Urinary bladder (tissue), 4 donors: ENCODE measurements around the gene TBC1D22A. TPM values are rescaled to one million over a fixed set of nuclear protein-coding genes. Genes with fewer than 3 reads are reported as not detected.
"Not testable (repeated sequence)": the region's sequence is repeated elsewhere in the genome, so short reads cannot be mapped to it uniquely, and the experiment has no call there.

Experiments
- DNase-seq: peaks from one replicate; pipeline ENCODE4 v3.0.0-alpha.2; 2015; ENCODE audit errors: extremely low spot score
- H3K27ac ChIP-seq: one replicate; pipeline ENCODE4 v1.5.1; 2013; ENCODE audit warnings: low read depth, mild to moderate bottlenecking, moderate library complexity
- H3K36me3 ChIP-seq: one replicate; pipeline ENCODE4 v1.6.1; 2013; ENCODE audit warnings: mild to moderate bottlenecking, moderate library complexity; ENCODE audit not compliant: insufficient read depth
- H3K4me1 ChIP-seq: one replicate; pipeline ENCODE4 v1.6.1; 2013; ENCODE audit warnings: mild to moderate bottlenecking, moderate library complexity; ENCODE audit not compliant: insufficient read depth
- H3K4me3 ChIP-seq: one replicate; pipeline ENCODE4 v1.5.1; 2013; ENCODE audit warnings: low read depth, low read length
- WGBS: extraction: QIAGEN DNeasy Blood & Tissue Kit; methylation state at CpG from one replicate; pipeline ENCODE4 v1.1.7; 2013; 5-methylcytosine and 5-hydroxymethylcytosine counted together
- polyA plus RNA-seq: library from polyadenylated mRNA; stranded (reverse); fragments of 200-250 nt; gene quantifications from one replicate; pipeline ENCODE4 v1.2.3, GENCODE V29; 2013
- total RNA-seq: library from RNA; depleted of rRNA; stranded (reverse); fragments of >200 nt; gene quantifications from one replicate; pipeline ENCODE4 v1.2.3, GENCODE V29; 2014
- donor health status: healthy with polysubstance abuse.
- donor health status: healthy.

TBC1D22A gene
- total and polyA plus RNA-seq, 2 donors, result 7.7 to 19.1 TPM

DNA sequence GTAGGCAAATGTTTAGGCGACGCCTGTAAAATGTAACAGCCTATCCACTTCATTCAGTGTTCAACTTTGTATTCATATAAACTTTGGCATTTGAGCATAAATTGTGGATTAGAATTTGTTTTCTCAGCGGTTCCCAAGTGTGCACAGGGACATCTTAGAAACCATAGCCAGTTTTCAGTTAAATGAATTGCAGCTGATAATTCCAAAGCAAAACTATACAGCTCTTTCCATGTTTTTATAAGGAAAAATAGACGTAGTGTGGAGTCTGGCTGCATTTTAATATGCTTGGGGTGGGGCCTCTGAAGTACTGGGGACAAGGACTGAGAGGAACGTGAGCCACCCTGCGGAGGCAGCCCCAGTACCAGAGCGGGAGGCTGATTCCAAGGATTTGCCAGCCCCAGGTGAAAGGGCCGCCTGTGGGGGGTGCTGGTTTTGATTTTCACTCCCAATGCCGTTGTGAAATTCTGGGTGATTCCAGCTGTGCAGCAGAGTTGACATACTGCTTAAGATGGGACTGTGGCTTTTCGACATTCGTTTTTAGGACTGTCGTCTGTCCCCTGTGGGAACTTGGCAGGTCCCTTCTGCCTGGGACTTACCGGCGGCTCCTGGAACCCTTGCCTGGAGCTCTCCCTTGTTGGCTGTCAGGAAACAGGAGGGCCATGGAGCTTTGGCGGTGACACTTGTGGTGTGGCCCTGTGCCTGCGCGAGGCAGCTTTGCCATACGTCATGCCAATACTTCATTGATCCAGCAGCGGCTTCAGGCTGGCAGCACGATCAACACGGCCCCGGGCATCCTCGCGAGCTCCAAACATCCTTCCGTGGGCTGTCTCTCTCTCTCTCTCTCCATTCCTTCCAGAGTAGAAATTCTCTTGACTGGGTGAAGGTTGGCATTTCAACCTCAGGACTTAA lies 370.9 kb downstream of the TBC1D22A start:
- Histone ChIP-seq H3K36me3 (no peaks in the 10 kb centered on the region), H3K4me1 (no peaks in the 10 kb centered on the region), H3K4me3 (no peak overlapping the region), H3K27ac (no peak overlapping the region)
- WGBS, result 81% methylated on average over 25 of the region's 25 CpGs
- DNase-seq, result no peak

DNA sequence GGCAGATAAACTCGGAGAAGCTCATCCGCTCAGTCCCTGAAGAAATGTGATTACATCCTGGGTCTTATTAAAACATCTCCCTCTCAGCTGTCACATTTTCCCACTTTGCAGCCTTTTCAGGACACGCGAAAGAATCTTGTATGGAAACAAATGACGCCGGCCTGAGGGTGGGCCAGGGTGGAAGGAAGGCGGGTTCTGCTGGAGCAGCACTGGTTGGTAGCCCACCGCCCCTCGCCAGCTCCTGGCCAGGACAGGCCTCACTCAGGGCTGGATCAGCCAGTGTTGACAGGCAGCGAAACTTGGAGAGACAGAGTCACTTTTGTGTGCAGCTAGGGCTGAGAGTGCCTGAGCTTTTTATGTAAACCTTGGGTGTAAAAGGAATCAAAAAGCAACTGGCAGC lies 371.8 kb downstream of the TBC1D22A start:
- Histone ChIP-seq H3K4me3 (no peak overlapping the region), H3K27ac (no peak overlapping the region), H3K36me3 (no peaks in the 10 kb centered on the region), H3K4me1 (no peaks in the 10 kb centered on the region)
- WGBS, result 77% methylated on average over 10 of the region's 10 CpGs
- no peak for DNase-seq

DNA sequence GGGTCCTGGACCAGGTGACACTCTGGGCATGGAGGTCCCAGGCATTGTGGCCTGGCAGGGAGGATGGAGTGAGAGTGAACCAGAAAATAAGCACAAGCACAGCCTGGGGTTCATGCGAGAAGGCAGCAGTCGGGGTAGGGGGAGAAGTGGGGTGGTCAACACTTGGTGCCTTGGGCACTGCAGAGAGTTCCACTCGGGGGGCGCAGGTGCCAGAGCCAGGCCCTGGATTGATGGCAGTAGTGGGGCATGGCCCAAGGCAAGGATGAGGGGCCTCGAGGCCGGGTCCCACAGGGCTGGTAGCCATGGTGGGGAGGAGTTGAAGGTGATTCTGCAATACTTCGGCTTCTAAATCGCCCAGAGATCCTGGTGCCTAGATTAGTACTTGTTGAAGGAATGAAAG lies 372.9 kb downstream of the TBC1D22A start:
- H3K4me1 ChIP-seq, result no peaks in the 10 kb centered on the region
- no peaks in the 10 kb centered on the region for H3K36me3 ChIP-seq
- no peak for DNase-seq
- no peak overlapping the region for H3K4me3 ChIP-seq
- 85% methylated on average over 8 of the region's 8 CpGs for WGBS
- no peak overlapping the region for H3K27ac ChIP-seq

DNA sequence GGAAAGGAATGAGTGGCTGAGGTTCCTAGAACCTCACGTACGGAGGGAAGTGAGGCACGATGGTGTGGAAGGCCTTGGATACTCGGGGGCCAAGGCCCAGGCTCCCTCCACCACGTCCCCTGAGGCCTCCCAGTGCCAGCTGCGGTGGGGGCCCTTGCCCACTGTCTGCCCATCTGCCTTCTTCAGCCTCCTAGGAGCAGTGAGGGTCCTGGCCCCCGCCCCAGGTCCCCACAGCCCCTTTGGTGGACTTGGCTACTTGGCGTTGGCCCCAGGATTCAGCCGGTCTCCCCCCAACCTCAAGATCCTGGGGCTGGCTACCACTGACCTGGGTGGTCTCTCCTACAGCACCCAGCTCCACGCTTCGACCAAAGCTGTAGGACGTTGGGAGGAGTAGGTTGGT lies 373.6 kb downstream of the TBC1D22A start:
- H3K36me3 ChIP-seq, result no peaks in the 10 kb centered on the region
- 97% methylated on average over 12 of the region's 12 CpGs for WGBS
- DNase-seq, result no peak
- H3K4me1 ChIP-seq, result no peaks in the 10 kb centered on the region
- no peak overlapping the region for H3K4me3 ChIP-seq
- no peak overlapping the region for H3K27ac ChIP-seq

DNA sequence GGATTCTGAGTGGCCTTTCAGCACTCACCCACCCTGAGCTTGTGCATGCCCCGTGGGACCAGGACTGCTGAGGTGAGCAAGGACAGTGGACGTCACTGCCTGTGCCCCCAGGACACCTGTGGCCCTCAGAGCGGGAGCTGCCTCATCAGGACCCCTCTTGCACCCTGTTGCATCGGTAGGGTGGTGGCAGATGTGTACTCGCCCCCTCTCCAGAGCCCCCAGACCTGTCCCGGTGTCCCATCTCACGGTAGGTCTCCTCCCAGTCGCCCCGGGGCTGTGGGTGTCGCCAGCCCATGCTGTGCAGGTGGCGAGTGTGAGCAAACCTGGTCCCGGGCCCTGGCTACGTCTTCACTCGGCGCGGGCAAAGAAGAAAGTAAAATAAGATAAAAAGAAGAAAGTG lies 374.2 kb downstream of the TBC1D22A start:
- Histone ChIP-seq H3K36me3 (no peaks in the 10 kb centered on the region), H3K4me1 (no peaks in the 10 kb centered on the region), H3K4me3 (no peak overlapping the region), H3K27ac (no peak overlapping the region)
- 88% methylated on average over 16 of the region's 16 CpGs for WGBS
- no peak for DNase-seq

DNA sequence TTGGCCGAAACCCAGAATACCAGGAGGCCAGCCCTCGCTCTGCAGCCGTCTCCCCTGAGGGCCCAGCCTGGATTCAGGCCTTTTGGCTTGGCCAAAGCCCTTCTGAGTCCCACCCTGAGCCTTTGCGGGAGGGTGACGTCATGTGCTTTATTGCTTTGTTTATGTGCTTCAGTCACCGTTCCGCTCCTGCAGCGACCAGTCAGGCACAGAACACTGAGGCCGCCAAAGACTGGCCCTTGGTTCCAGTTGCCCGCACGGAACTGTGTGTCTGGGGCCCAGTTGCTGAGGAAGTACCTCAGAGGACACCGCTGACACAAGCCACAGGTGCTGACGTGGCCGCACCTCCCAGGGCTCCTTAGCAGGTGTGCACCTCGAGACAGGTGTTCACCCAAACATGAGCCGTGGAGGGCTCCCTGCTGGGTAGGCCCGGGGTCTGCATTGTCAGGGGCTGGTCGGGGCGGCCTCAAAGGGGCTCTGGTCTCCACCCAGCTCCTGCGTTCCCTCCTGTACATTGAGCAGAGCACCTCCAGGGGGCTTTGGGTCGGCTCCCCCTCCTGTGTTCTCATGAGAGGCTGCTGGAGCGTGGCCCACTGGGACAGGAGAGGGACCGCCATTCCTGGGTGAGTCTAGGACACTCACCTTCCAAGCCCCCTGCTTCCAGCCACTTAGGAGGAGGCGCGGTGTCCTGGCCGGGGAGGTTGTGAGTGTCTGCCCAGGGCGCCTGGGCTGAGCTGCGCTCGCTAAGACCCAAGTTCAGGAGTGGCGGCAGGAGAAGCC lies 376.8 kb downstream of the TBC1D22A start:
- WGBS, result 85% methylated on average over 30 of the region's 30 CpGs
- Histone ChIP-seq H3K36me3 (no peaks in the 10 kb centered on the region), H3K27ac (no peak overlapping the region), H3K4me1 (no peaks in the 10 kb centered on the region), H3K4me3 (no peak overlapping the region)
- DNase-seq, result no peak

DNA sequence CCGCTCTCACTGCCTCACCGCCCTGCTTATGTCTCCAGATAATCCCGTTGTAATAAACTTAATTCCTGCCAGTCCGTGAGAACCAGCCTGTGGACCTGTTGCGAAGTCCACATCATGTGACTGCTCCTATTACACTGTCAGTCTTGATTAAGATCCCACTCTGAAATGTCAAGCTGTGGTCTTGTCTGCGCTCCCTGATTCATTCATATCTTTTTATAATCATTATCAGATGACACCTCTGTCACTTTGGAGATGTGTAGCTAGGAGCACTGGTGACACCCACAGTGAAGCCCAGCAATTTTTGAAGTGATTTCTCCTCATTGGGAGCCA lies 377.3 kb downstream of the TBC1D22A start:
- WGBS, result 90% methylated on average over 6 of the region's 6 CpGs
- no peaks in the 10 kb centered on the region for H3K4me1 ChIP-seq
- H3K27ac ChIP-seq, result no peak overlapping the region
- no peaks in the 10 kb centered on the region for H3K36me3 ChIP-seq
- H3K4me3 ChIP-seq, result no peak overlapping the region
- DNase-seq, result no peak

DNA sequence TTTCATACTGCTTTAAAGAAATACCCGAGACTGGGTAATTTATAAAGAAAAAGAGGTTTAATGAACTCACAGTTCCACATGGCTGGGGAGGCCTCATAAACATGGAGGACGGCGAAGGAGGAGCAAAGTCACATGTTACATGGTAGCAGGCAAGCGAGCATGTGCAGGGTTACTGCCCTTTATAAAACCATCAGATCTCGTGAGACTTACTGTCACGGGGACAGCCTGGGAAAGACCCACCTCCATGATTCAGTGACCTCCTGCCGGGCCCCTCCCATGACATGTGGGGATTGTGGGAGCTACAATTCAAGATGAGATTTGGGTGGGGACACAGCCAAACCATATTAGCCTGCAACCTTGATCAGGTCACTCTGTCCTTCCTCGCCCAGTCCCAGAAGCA lies 378.5 kb downstream of the TBC1D22A start:
- 97% methylated on average over 8 of the region's 8 CpGs for WGBS
- not testable (repeated sequence) for H3K27ac ChIP-seq, H3K4me3 ChIP-seq, DNase-seq, H3K36me3 ChIP-seq, H3K4me1 ChIP-seq

DNA sequence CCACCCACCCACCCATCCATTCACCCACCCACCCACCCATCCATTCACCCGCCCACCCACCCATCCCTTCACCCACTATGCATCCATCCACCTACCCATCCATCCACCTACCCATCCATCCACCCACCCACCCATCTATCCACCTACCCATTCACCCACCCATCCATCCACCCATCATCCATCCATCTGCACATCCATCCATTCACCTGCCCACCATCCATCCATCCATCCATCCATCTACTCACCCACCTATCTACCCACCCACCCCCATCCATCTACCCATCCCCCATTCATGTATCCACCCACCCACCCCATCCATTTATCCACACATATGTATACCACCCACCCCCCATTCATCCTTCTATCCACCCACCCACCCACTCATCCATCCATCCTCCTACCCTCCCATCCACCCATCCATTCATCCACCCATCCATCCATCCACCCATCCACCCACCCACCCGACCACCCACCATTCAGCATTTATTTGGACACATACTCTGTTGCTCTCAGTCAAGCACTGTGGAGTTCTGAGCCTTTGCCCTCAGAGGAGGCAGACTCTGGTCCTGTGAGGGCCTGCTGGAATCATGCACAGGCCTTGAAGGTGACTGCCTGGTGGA lies 380.1 kb downstream of the TBC1D22A start:
- H3K36me3 ChIP-seq, result no peaks in the 10 kb centered on the region
- H3K4me3 ChIP-seq, result no peak overlapping the region
- 96% methylated on average over 2 of the region's 2 CpGs for WGBS
- no peaks in the 10 kb centered on the region for H3K4me1 ChIP-seq
- DNase-seq, result no peak
- no peak overlapping the region for H3K27ac ChIP-seq

DNA sequence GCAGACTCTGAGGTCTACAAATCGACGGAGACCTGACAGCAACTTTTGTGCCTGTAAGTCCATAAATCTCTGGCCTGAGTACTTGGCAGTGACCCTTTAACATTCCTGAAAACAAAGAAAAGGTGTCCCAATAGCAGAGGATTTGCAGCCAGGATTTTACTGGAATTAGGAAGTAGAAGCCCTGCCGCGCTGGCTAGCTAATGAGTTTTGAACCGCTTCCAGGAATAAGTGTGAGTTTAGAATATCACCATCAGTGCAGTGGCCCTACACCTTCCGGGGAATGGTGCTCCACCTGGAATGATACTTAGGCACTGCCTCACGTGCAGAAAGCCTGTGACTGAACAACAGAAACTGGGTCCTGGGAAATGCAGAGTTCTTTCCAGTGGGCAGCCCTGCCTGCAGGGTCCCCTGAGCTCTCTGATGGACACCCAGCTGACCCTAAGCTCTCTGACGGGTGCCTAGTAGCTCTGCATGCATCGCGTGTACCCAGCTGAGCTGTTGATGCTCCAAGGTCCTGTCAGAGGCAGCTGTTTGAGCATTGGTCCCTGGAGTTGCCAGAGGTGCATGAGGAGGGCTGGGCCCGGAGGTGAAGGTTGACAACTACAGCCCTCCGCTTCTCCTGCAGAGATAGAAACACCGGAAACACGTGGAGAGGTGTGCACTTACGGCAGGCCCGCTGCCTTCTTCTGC lies 380.9 kb downstream of the TBC1D22A start:
- Histone ChIP-seq H3K4me3 (no peak overlapping the region), H3K36me3 (no peaks in the 10 kb centered on the region), H3K27ac (no peak overlapping the region), H3K4me1 (no peaks in the 10 kb centered on the region)
- 86% methylated on average over 16 of the region's 16 CpGs for WGBS
- no peak for DNase-seq

DNA sequence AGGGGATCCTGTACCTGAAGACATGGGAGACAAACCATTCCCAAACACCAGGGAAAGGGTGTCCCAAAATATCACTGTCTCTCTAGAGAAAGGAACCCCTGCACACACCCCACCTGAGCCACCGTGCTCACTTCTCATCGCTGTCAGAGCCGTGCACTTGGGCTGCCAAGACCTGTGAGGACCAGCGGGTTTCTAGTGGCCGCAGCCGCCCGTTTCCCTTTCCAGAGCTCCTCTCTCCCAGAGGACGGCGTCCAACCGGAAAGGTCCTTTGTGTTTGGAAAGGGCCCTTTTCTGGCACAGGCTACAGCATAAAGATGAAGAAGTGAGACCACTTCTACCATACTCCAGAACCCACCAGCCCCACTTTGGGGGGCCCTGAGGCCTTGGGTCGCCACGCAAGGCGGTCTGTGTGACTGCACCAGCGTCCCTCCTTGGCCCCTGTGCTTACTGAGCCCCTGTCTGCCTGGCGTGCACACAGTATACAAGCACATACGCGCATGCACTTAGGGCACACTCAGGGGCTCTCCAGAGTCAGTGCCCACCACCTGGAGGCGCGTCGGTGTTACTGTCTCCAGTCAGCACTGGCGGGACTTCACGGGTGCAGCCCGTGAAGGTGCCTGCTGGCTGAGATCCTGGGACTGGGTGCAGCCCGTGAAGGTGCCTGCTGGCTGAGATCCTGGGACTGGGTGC lies 381.8 kb downstream of the TBC1D22A start:
- no peaks in the 10 kb centered on the region for H3K4me1 ChIP-seq
- WGBS, result 95% methylated on average over 24 of the region's 24 CpGs
- DNase-seq, result no peak
- no peak overlapping the region for H3K4me3 ChIP-seq
- no peak overlapping the region for H3K27ac ChIP-seq
- H3K36me3 ChIP-seq, result no peaks in the 10 kb centered on the region

DNA sequence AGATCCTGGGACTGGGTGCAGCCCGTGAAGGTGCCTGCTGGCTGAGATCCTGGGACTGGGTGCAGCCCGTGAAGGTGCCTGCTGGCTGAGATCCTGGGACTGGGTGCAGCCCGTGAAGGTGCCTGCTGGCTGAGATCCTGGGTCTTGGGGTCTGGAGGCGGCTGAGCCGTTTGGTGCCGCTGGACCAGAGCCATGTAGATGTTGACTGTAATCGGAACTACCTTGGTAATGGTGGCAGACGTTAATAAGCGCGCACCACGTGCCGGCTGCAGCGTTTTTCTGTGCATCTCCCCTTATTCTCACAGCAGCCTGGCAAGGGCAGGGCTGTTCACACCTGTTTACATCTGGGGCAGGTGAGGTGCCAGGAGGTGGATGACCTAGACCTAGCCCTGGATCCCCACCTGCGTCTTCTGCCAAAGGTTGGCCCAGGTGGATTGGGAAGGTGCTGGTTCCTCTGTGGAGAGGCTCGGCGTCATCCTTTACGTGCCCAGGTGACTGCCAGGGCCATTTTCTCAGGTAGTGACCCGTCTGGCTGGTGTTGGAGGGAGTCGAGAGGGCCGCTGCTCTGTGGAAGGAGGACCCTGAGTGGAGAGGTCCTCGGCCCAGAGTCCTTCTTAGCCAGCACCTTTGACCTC lies 382.5 kb downstream of the TBC1D22A start:
- no peaks in the 10 kb centered on the region for H3K4me1 ChIP-seq
- H3K36me3 ChIP-seq, result no peaks in the 10 kb centered on the region
- DNase-seq, result no peak
- no peak overlapping the region for H3K27ac ChIP-seq
- H3K4me3 ChIP-seq, result no peak overlapping the region
- WGBS, result 96% methylated on average over 20 of the region's 21 CpGs

DNA sequence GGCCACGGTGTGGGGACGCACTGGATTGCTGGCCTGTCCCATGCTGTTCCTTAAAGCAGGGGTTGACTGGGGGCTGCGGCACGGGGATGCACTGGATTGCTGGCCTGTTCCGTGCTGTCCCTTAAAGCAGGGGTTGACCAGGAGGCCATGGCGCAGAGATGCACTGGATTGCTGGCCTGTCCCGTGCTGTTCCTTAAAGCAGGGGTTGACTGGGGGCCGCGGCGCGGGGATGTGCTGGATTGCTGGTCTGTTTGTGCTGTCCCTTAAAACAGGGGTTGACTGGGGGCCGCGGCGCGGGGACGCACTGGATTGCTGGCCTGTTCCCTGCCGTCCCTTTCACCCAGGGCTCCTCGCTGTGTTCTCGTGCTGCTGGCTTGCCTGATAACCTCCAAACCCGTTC lies 383.4 kb downstream of the TBC1D22A start:
- DNase-seq, result no peak
- H3K4me1 ChIP-seq, result no peaks in the 10 kb centered on the region
- H3K4me3 ChIP-seq, result no peak overlapping the region
- 98% methylated on average over 20 of the region's 20 CpGs for WGBS
- no peaks in the 10 kb centered on the region for H3K36me3 ChIP-seq
- no peak overlapping the region for H3K27ac ChIP-seq
